H9 (cell line): Measurements from ENCODE around the gene PRSS38. TPM values are rescaled to one million over a fixed set of nuclear protein-coding genes. Genes with fewer than 3 reads are reported as not detected.

Experiments used
- DNase-seq: peaks from one replicate; pipeline ENCODE4 v3.0.0-alpha.2; 2017
- H2AFZ ChIP-seq: one replicate; pipeline ENCODE4 v1.6.1; 2013; ENCODE audit warnings: mild to moderate bottlenecking, low read length, control low read depth, moderate library complexity
- H2AK5ac ChIP-seq: 2 replicates; pipeline ENCODE4 v1.6.1; 2013; ENCODE audit warnings: low read length, control low read depth, mixed read lengths; ENCODE audit not compliant: insufficient read length
- H2BK120ac ChIP-seq: one replicate; pipeline ENCODE4 v1.6.1; 2013; ENCODE audit warnings: low read depth, mild to moderate bottlenecking, low read length, control low read depth, inconsistent platforms; ENCODE audit not compliant: poor library complexity, severe bottlenecking
- H2BK12ac ChIP-seq: 2 replicates; pipeline ENCODE4 v1.6.1; 2013; ENCODE audit warnings: low read length, control low read depth, mixed read lengths, low read depth; ENCODE audit not compliant: insufficient read length
- H2BK15ac ChIP-seq: 2 replicates; pipeline ENCODE4 v1.6.1; 2013; ENCODE audit warnings: low read depth, low read length, control low read depth
- H2BK20ac ChIP-seq: one replicate; pipeline ENCODE4 v1.6.1; 2013; ENCODE audit warnings: low read depth, mild to moderate bottlenecking, low read length, control low read depth, inconsistent platforms; ENCODE audit not compliant: poor library complexity, severe bottlenecking
- H2BK5ac ChIP-seq: 2 replicates; pipeline ENCODE4 v1.6.1; 2013; ENCODE audit warnings: low read length, control low read depth, mixed read lengths; ENCODE audit not compliant: insufficient read length
- H3K14ac ChIP-seq: 2 replicates; pipeline ENCODE4 v1.6.1; 2013; ENCODE audit warnings: low read length, control low read depth; ENCODE audit not compliant: insufficient read depth
- H3K18ac ChIP-seq: 2 replicates; pipeline ENCODE4 v1.6.1; 2013; ENCODE audit warnings: low read depth, mild to moderate bottlenecking, mixed read lengths, low read length, control low read depth; ENCODE audit not compliant: insufficient read length
- H3K23ac ChIP-seq: 2 replicates; pipeline ENCODE4 v1.6.1; 2013; ENCODE audit warnings: low read length, control low read depth, mixed read lengths, low read depth; ENCODE audit not compliant: insufficient read length
- H3K23me2 ChIP-seq: 2 replicates; pipeline ENCODE4 v1.6.1; 2013; ENCODE audit warnings: low read depth, mild to moderate bottlenecking, mixed read lengths, low read length, control low read depth; ENCODE audit not compliant: insufficient read length, poor library complexity, severe bottlenecking
- H3K27ac ChIP-seq: 2 replicates; pipeline ENCODE4 v1.5.1; 2013; ENCODE audit warnings: low read length, control low read depth, mixed read lengths, low read depth; ENCODE audit not compliant: insufficient read length
- H3K27me3 ChIP-seq: 2 replicates; pipeline ENCODE4 v1.6.1; 2013; ENCODE audit warnings: low read length, control low read depth, inconsistent platforms; ENCODE audit not compliant: insufficient read depth
- H3K4ac ChIP-seq: 2 replicates; pipeline ENCODE4 v1.6.1; 2013; ENCODE audit warnings: low read depth, mild to moderate bottlenecking, control low read depth, inconsistent platforms, low read length, moderate library complexity
- H3K4me1 ChIP-seq: 2 replicates; pipeline ENCODE4 v1.6.1; 2013; ENCODE audit warnings: low read length, control low read depth, inconsistent platforms; ENCODE audit not compliant: insufficient read depth
- H3K4me2 ChIP-seq: 2 replicates; pipeline ENCODE4 v1.6.1; 2013; ENCODE audit warnings: low read length, control low read depth, mixed read lengths; ENCODE audit not compliant: insufficient read length, insufficient read depth
- H3K56ac ChIP-seq: 2 replicates; pipeline ENCODE4 v1.6.1; 2013; ENCODE audit warnings: low read depth, mild to moderate bottlenecking, mixed read lengths, low read length, control low read depth; ENCODE audit not compliant: insufficient read length
- H3K79me1 ChIP-seq: 2 replicates; pipeline ENCODE4 v1.6.1; 2013; ENCODE audit warnings: low read depth, mild to moderate bottlenecking, moderate library complexity, low read length, control low read depth, inconsistent platforms; ENCODE audit not compliant: insufficient read depth, poor library complexity, severe bottlenecking
- H3K79me2 ChIP-seq: 2 replicates; pipeline ENCODE4 v1.6.1; 2013; ENCODE audit warnings: low read length, control low read depth, inconsistent platforms; ENCODE audit not compliant: insufficient read depth
- H3K9ac ChIP-seq: 2 replicates; pipeline ENCODE4 v1.6.1; 2013; ENCODE audit warnings: low read length, control low read depth, mixed read lengths; ENCODE audit not compliant: insufficient read length; ENCODE audit errors: extremely low read depth
- H3K9me3 ChIP-seq: one replicate; pipeline ENCODE4 v1.6.1; 2013; ENCODE audit warnings: low read depth, low read length, inconsistent platforms; ENCODE audit not compliant: control insufficient read depth
- H3T11ph ChIP-seq: one replicate; pipeline ENCODE4 v1.6.1; 2013; ENCODE audit warnings: mild to moderate bottlenecking, low read length, control low read depth, inconsistent platforms
- H4K20me1 ChIP-seq: one replicate; pipeline ENCODE4 v1.6.1; 2013; ENCODE audit not compliant: control insufficient read depth, insufficient read length, insufficient read depth
- H4K5ac ChIP-seq: 2 replicates; pipeline ENCODE4 v1.6.1; 2013; ENCODE audit warnings: low read depth, mild to moderate bottlenecking, mixed read lengths, low read length, control low read depth; ENCODE audit not compliant: insufficient read length
- H4K8ac ChIP-seq: replicated peaks from 2 replicates; pipeline ENCODE4 v1.6.1; 2013; ENCODE audit warnings: low read length, control low read depth, mixed read lengths, low read depth; ENCODE audit not compliant: insufficient read length
- H4K91ac ChIP-seq: 2 replicates; pipeline ENCODE4 v1.6.1; 2013; ENCODE audit warnings: low read depth, mild to moderate bottlenecking, moderate library complexity, mixed read lengths, low read length, control low read depth; ENCODE audit not compliant: insufficient read length
- H3K27ac Mint-ChIP-seq, 3 experiments: 2 replicates in 2 of 3; 3 replicates in 1 of 3; pipeline ENCODE4 v1.8.0; 2020 to 2021; ENCODE audit warnings: mixed read lengths in 3 of 3, mild to moderate bottlenecking in 1 of 3, moderate library complexity in 1 of 3
- H3K27me3 Mint-ChIP-seq: 2 replicates; pipeline ENCODE4 v1.8.0; 2021; ENCODE audit warnings: low read depth, mild to moderate bottlenecking, moderate library complexity, mixed read lengths
- H3K36me3 Mint-ChIP-seq, 3 experiments: 2 replicates in 2 of 3; 3 replicates in 1 of 3; pipeline ENCODE4 v1.8.0; 2020 to 2021; ENCODE audit warnings: low read depth in 3 of 3, mixed read lengths in 3 of 3; ENCODE audit not compliant: insufficient read depth in 1 of 3
- H3K4me1 Mint-ChIP-seq, 2 experiments: 2 replicates each; pipeline ENCODE4 v1.8.0; 2020; ENCODE audit warnings: mixed read lengths in 2 of 2
- H3K4me3 Mint-ChIP-seq, 2 experiments: 2 replicates in 1 of 2; 3 replicates in 1 of 2; pipeline ENCODE4 v1.8.0; 2020 to 2021; ENCODE audit warnings: mild to moderate bottlenecking in 2 of 2, mixed read lengths in 2 of 2, moderate library complexity in 1 of 2
- H3K9me3 Mint-ChIP-seq, 2 experiments: 2 replicates in 1 of 2; 3 replicates in 1 of 2; pipeline ENCODE4 v1.8.0; 2020; ENCODE audit warnings: mild to moderate bottlenecking in 2 of 2, mixed read lengths in 2 of 2, moderate library complexity in 1 of 2
- CTCF ChIP-seq: fragments of 200-600 bp; sonication (generic); conservative IDR thresholded peaks from 3 replicates; pipeline ENCODE4 v1.8.0; 2021; ENCODE audit warnings: antibody characterized with exemption, mild to moderate bottlenecking
- WGBS: extraction: QIAGEN DNeasy Blood & Tissue Kit; methylation state at CpG from one replicate; pipeline ENCODE4 v1.1.7; 2013; ENCODE audit warnings: missing lambda C conversion rate, low lambda C conversion rate, mixed read lengths; ENCODE audit not compliant: insufficient read length; ENCODE audit errors: extremely low coverage; 5-methylcytosine and 5-hydroxymethylcytosine counted together
- total RNA-seq: library from RNA; stranded (reverse); gene quantifications from 2 replicates; pipeline ENCODE4 v1.2.1, GENCODE V29; 2021

PRSS38 gene
- total RNA-seq, 1 experiment from 2014 or later = not detected

GRCh38 chr1:227889863-227890405 lies 74.5 kb downstream of the PRSS38 start:
- Histone ChIP-seq H2BK15ac (no peak overlapping the region), H3K18ac (no peak overlapping the region), H3K56ac (no peak overlapping the region), H2BK20ac (no peak overlapping the region), H2AK5ac (no peak overlapping the region), H2AFZ (no peak overlapping the region), H3K23me2 (no peaks in the 10 kb centered on the region), H3K4me2 (no peak overlapping the region), H2BK120ac (no peak overlapping the region), H3T11ph (no peak overlapping the region), H3K23ac (no peak overlapping the region), H4K8ac (no peak overlapping the region), H4K20me1 (no peaks in the 10 kb centered on the region), H3K79me1 (no peaks in the 10 kb centered on the region), H4K91ac (no peak overlapping the region), H3K4ac (no peak overlapping the region), H3K9ac (no peak overlapping the region), H3K79me2 (no peaks in the 10 kb centered on the region), H3K14ac (no peak overlapping the region), H3K9me3 (no peaks in the 10 kb centered on the region), H2BK12ac (no peak overlapping the region), H3K27me3 (no peaks in the 10 kb centered on the region), H4K5ac (no peak overlapping the region), H2BK5ac (no peak overlapping the region), H3K4me1 (no peaks in the 10 kb centered on the region), H3K27ac (no peak overlapping the region)
- Mint-ChIP-seq H3K27me3 (no peaks in the 10 kb centered on the region), H3K4me1 (peaks cover 11 to 26% of the 10 kb centered on the region in 2 experiments), H3K36me3 (no peaks in the 10 kb centered on the region), H3K27ac (no peak overlapping the region; a peak in 1 of 7 replicates), H3K4me3 (no peak overlapping the region; a peak in 1 of 5 replicates), H3K9me3 (no peaks in the 10 kb centered on the region)
- no peak for DNase-seq
- no CpG with 5 or more reads among the region's 13 CpGs for WGBS
- TF ChIP-seq CTCF = no peak
